HCT116 (cell line): ENCODE measurements around the gene GCGR. TPM values are rescaled to one million over a fixed set of nuclear protein-coding genes. Genes with fewer than 3 reads are reported as not detected.

Source experiments
- ATAC-seq: fragments of 200-7000 bp; cut with Tn5 transposase; 2 replicates; pipeline ENCODE4 v1.9.1; 2020; ENCODE audit warnings: mild to moderate bottlenecking, moderate library complexity
- BruUV-seq: library from RNA; stranded (reverse); fragments of 400-500 nt; replicated peaks from 2 replicates; lab custom pipeline; 2021; lab: Mats Ljungman, UMichigan
- CTCF ChIA-PET: fragments of 300-600 bp; sonication (Branson Sonifier 250); formaldehyde crosslinking; loops from one replicate; lab custom pipeline; 2021; ENCODE audit warnings: antibody characterized with exemption; lab: Charles Lee
- POLR2A ChIA-PET: fragments of 300-600, 350-600 bp; sonication (Branson Sonifier 250); formaldehyde crosslinking; loops from one replicate; lab custom pipeline; 2021; ENCODE audit warnings: antibody characterized with exemption; lab: Charles Lee
- RAD21 ChIA-PET, 2 experiments: fragments of 300-600 bp; sonication (Branson Sonifier 250); formaldehyde crosslinking; loops; one replicate each; lab custom pipeline; 2023; ENCODE audit warnings: low total read pairs in 2 of 2; ENCODE audit not compliant: uncharacterized antibody in 2 of 2, unreplicated experiment in 2 of 2, low non-redundant PET in 1 of 2; lab: Charles Lee
- DNase-seq: peaks from one replicate; pipeline ENCODE4 v3.0.0-alpha.2; 2010; ENCODE audit warnings: low read depth, low spot score
- H2AFZ ChIP-seq: fragments of 200-600 bp; shearing (Covaris generic), sonication (generic); 2 replicates; pipeline ENCODE4 v1.6.1; 2017; ENCODE audit warnings: low read depth, mixed run types, mixed read lengths, antibody characterized with exemption, low read length; ENCODE audit not compliant: poor library complexity, severe bottlenecking
- H3K27ac ChIP-seq: 2 replicates; pipeline ENCODE4 v1.5.1; 2012; ENCODE audit warnings: low read depth, low read length
- H3K27me3 ChIP-seq: fragments of 200-600 bp; sonication (generic); 2 replicates; pipeline ENCODE4 v1.6.1; 2016; ENCODE audit warnings: mixed run types, low read length, mixed read lengths; ENCODE audit not compliant: insufficient read depth
- H3K36me3 ChIP-seq, 2 experiments: fragments of 200-500 bp in 1 of 2; fragments of 200-600 bp in 1 of 2; sonication (Bioruptor generic) in 1 of 2; sonication (generic) in 1 of 2; 2 replicates each; pipeline versions ENCODE4 v1.5.1 to v1.6.1; 2014 to 2016; ENCODE audit warnings: low read length in 2 of 2, inconsistent platforms in 1 of 2, mixed read lengths in 1 of 2, mixed run types in 1 of 2; ENCODE audit not compliant: insufficient read depth in 2 of 2, control insufficient read depth in 1 of 2
- H3K4me1 ChIP-seq, 2 experiments: fragments of 200-600 bp in 1 of 2; sonication (generic) in 1 of 2; 2 replicates each; pipeline versions ENCODE4 v1.5.1 to v1.6.1; 2012 to 2017; ENCODE audit warnings: low read length in 2 of 2, inconsistent platforms in 1 of 2, mild to moderate bottlenecking in 1 of 2, mixed read lengths in 1 of 2, mixed run types in 1 of 2, moderate library complexity in 1 of 2; ENCODE audit not compliant: insufficient read depth in 2 of 2, control insufficient read depth in 1 of 2
- H3K4me2 ChIP-seq: fragments of 200-600 bp; sonication (generic); 2 replicates; pipeline ENCODE4 v1.6.1; 2017; ENCODE audit warnings: mixed run types, low read length, mixed read lengths
- H3K4me3 ChIP-seq, 2 experiments: fragments of 200-600 bp in 1 of 2; sonication (generic) in 1 of 2; replicated peaks in 1 of 2; 2 replicates each; pipeline ENCODE4 v1.5.1; 2011 to 2016; ENCODE audit warnings: low read length in 2 of 2, control low read depth in 1 of 2, low read depth in 1 of 2, mild to moderate bottlenecking in 1 of 2, mixed read lengths in 1 of 2, mixed run types in 1 of 2
- H3K79me2 ChIP-seq: fragments of 200-600 bp; sonication (generic); 2 replicates; pipeline ENCODE4 v1.6.1; 2017; ENCODE audit warnings: mild to moderate bottlenecking, mixed run types, low read length, moderate library complexity, mixed read lengths; ENCODE audit not compliant: insufficient read depth
- H3K9ac ChIP-seq: fragments of 200-600 bp; sonication (generic); 2 replicates; pipeline ENCODE4 v1.6.1; 2016; ENCODE audit warnings: low read length, mixed read lengths
- H3K9me2 ChIP-seq: fragments of 200-600 bp; sonication (generic), shearing (Covaris generic); 2 replicates; pipeline ENCODE4 v1.6.1; 2017; ENCODE audit warnings: mixed run types, mild to moderate bottlenecking, moderate library complexity; ENCODE audit not compliant: insufficient read depth
- H3K9me3 ChIP-seq, 2 experiments: fragments of 200-500 bp in 1 of 2; fragments of 200-600 bp in 1 of 2; sonication (Bioruptor generic) in 1 of 2; sonication (generic) in 1 of 2; 2 replicates each; pipeline ENCODE4 v1.6.1; 2014 to 2017; ENCODE audit warnings: low read length in 2 of 2, mixed read lengths in 2 of 2, inconsistent platforms in 1 of 2, low read depth in 1 of 2, mild to moderate bottlenecking in 1 of 2, mixed run types in 1 of 2, moderate library complexity in 1 of 2; ENCODE audit not compliant: control insufficient read depth in 1 of 2, insufficient read depth in 1 of 2
- H4K20me1 ChIP-seq: fragments of 200-600 bp; sonication (generic), shearing (Covaris generic); 2 replicates; pipeline ENCODE4 v1.6.1; 2017; ENCODE audit warnings: mixed run types, mild to moderate bottlenecking, moderate library complexity; ENCODE audit not compliant: insufficient read depth
- CBX3 ChIP-seq: IDR thresholded peaks from 2 replicates; pipeline ENCODE4 v1.6.1; 2012; ENCODE audit warnings: low read depth
- CEBPB ChIP-seq: IDR thresholded peaks from 2 replicates; pipeline ENCODE4 v1.6.1; 2012; ENCODE audit warnings: low read depth
- EGR1 ChIP-seq: IDR thresholded peaks from 2 replicates; pipeline ENCODE4 v1.6.1; 2012; ENCODE audit warnings: low read depth
- ELF1 ChIP-seq: IDR thresholded peaks from 2 replicates; pipeline ENCODE4 v1.6.1; 2012; ENCODE audit warnings: low read depth, borderline replicate concordance
- FOSL1 ChIP-seq: IDR thresholded peaks from 2 replicates; pipeline ENCODE4 v1.6.1; 2012; ENCODE audit warnings: low read depth
- POLR2A ChIP-seq: IDR thresholded peaks from 2 replicates; pipeline ENCODE4 v1.7.0; 2011; ENCODE audit warnings: borderline replicate concordance; ENCODE audit not compliant: insufficient read depth, insufficient read length; ENCODE audit errors: extremely low read depth
- POLR2AphosphoS5 ChIP-seq: IDR thresholded peaks from 2 replicates; pipeline ENCODE4 v1.6.1; 2011; ENCODE audit warnings: mild to moderate bottlenecking, low read depth, low read length, moderate library complexity
- SIN3A ChIP-seq: IDR thresholded peaks from 2 replicates; pipeline ENCODE4 v1.6.1; 2012; ENCODE audit warnings: low read depth
- SRF ChIP-seq: IDR thresholded peaks from 2 replicates; pipeline ENCODE4 v1.6.1; 2012; ENCODE audit warnings: low read depth
- TCF7L2 ChIP-seq: IDR thresholded peaks from 2 replicates; pipeline ENCODE4 v1.7.0; 2011; ENCODE audit warnings: borderline replicate concordance, inconsistent platforms; ENCODE audit not compliant: insufficient read depth, insufficient read length; ENCODE audit errors: extremely low read depth
- ZNF274 ChIP-seq: fragments of 200-500 bp; sonication (Bioruptor generic); IDR thresholded peaks from 2 replicates; pipeline ENCODE4 v1.6.1; 2014; ENCODE audit warnings: mild to moderate bottlenecking, low read depth, low read length, inconsistent platforms
- intact Hi-C: fragments of 100-400 bp; cut with micrococcal nuclease; formaldehyde crosslinking; loops from 2 replicates; pipeline ENCODE4 v1.10.0; 2022
- total RNA-seq: library from RNA; stranded (reverse); gene quantifications from one replicate; pipeline ENCODE4 v1.2.1, GENCODE V29; 2021; ENCODE audit not compliant: unreplicated experiment
- TF ChIP-seq, protein P1 (sequence below): IDR thresholded peaks from 2 replicates; pipeline ENCODE4 v1.6.1; 2011; ENCODE audit warnings: mild to moderate bottlenecking, low read length, moderate library complexity; ENCODE audit not compliant: insufficient replicate concordance; ENCODE audit errors: extremely low read depth
- TF ChIP-seq, protein P2 (sequence below), 3 experiments: fragments of 200-600 bp in 1 of 3; sonication (generic) in 1 of 3; IDR thresholded peaks in 2 of 3; conservative IDR thresholded peaks in 1 of 3; 2 replicates each; pipeline ENCODE4 v1.5.1; 2012 to 2017; ENCODE audit warnings: low read depth in 2 of 3, low read length in 2 of 3, antibody characterized with exemption in 1 of 3, borderline replicate concordance in 1 of 3, control low read depth in 1 of 3, mild to moderate bottlenecking in 1 of 3, mixed read lengths in 1 of 3, mixed run types in 1 of 3, moderate library complexity in 1 of 3; ENCODE audit not compliant: insufficient read depth in 1 of 3

GCGR gene
- total RNA-seq, 1 experiment from 2014 or later: not detected

GRCh38 chr17:81822996-81823819, 19.3 kb downstream of the GCGR start:
- ATAC-seq: no peak
- H4K20me1 ChIP-seq: no peaks in the 10 kb centered on the region
- no peak overlapping the region; the same call in 1 of the 2 replicates for H3K27ac ChIP-seq
- H3K9me3 ChIP-seq: no peaks in the 10 kb centered on the region
- no peaks in the 10 kb centered on the region for H3K36me3 ChIP-seq
- H2AFZ ChIP-seq: no peak overlapping the region
- peaks cover 21 to 24% of the 10 kb centered on the region in 2 experiments for H3K4me1 ChIP-seq
- H3K79me2 ChIP-seq: no peaks in the 10 kb centered on the region
- BruUV-seq: no TSS peak
- intact Hi-C loops: no loop called here
- no peak for DNase-seq
- TF ChIP-seq, protein P1, sequence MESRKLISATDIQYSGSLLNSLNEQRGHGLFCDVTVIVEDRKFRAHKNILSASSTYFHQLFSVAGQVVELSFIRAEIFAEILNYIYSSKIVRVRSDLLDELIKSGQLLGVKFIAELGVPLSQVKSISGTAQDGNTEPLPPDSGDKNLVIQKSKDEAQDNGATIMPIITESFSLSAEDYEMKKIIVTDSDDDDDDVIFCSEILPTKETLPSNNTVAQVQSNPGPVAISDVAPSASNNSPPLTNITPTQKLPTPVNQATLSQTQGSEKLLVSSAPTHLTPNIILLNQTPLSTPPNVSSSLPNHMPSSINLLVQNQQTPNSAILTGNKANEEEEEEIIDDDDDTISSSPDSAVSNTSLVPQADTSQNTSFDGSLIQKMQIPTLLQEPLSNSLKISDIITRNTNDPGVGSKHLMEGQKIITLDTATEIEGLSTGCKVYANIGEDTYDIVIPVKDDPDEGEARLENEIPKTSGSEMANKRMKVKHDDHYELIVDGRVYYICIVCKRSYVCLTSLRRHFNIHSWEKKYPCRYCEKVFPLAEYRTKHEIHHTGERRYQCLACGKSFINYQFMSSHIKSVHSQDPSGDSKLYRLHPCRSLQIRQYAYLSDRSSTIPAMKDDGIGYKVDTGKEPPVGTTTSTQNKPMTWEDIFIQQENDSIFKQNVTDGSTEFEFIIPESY: no peak
- no peak for TF ChIP-seq FOSL1
- TF ChIP-seq, protein P2, sequence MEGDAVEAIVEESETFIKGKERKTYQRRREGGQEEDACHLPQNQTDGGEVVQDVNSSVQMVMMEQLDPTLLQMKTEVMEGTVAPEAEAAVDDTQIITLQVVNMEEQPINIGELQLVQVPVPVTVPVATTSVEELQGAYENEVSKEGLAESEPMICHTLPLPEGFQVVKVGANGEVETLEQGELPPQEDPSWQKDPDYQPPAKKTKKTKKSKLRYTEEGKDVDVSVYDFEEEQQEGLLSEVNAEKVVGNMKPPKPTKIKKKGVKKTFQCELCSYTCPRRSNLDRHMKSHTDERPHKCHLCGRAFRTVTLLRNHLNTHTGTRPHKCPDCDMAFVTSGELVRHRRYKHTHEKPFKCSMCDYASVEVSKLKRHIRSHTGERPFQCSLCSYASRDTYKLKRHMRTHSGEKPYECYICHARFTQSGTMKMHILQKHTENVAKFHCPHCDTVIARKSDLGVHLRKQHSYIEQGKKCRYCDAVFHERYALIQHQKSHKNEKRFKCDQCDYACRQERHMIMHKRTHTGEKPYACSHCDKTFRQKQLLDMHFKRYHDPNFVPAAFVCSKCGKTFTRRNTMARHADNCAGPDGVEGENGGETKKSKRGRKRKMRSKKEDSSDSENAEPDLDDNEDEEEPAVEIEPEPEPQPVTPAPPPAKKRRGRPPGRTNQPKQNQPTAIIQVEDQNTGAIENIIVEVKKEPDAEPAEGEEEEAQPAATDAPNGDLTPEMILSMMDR (IDR thresholded peaks at IDR 0.05 in 2 of 3, conservative IDR thresholded peaks at IDR 0.05 in 1 of 3; ENCODE audit: borderline replicate concordance in 1 of 3, insufficient read depth in 1 of 3, low read depth in 2 of 3, low read length in 2 of 3): no peak
- no peak for TF ChIP-seq CBX3
- TF ChIP-seq POLR2A: no peak
- no peak for TF ChIP-seq POLR2AphosphoS5
- no peak for TF ChIP-seq SIN3A
- TF ChIP-seq CEBPB: no peak
- TF ChIP-seq ZNF274: no peak
- no peak for TF ChIP-seq ELF1
- no peak for TF ChIP-seq SRF
- no peak for TF ChIP-seq EGR1
- TF ChIP-seq TCF7L2: no peak
- ChIA-PET CTCF (interaction anchor here (1.5 kb wide), 1 partner anchor 15 kb away, joined by 8 read pairs; no protein-coding TSS in a partner anchor), RAD21 (no interaction called here), POLR2A (interaction anchor here (2.4 kb wide), 1 partner anchor 10 kb away, joined by 8 read pairs; the partner anchor contains the start of gene MCRIP1)
- H3K9me2 ChIP-seq: no peaks in the 10 kb centered on the region
- no peak overlapping the region for H3K4me3 ChIP-seq
- no peaks in the 10 kb centered on the region for H3K27me3 ChIP-seq
- no peak overlapping the region for H3K4me2 ChIP-seq
- H3K9ac ChIP-seq: no peak overlapping the region
